ENCODE measurements around the gene KRTDAP. TPM values are rescaled to one million over a fixed set of nuclear protein-coding genes. Genes with fewer than 3 reads are reported as not detected.
"Not testable (repeated sequence)": the region's sequence is repeated elsewhere in the genome, so short reads cannot be mapped to it uniquely, and the experiment has no call there.

The KRTDAP gene
- total RNA-seq, 1 experiment from 2014 or later, result not detected

DNA sequence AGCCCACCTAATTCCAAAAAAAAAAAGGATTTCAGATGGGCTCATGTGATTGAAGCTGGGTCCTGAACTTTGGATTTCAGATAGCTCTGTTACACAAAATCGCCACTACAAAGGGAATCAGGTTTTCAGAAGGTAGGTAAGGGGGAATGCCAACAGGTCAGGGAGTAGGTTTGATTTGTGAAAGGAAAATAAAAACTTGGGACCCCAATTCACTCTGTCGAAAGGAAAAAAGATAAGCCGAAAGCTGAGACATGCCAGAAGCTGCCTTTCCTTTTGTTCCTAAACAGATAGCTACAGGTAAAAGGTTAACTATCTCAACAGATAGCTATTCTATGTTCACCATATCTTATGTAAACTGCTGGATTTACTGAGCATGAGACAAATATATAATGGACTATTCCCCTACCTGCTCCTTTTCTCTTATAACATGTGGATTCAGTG, 4.0 kb downstream of the KRTDAP start:
- no peak for DNase-seq (ENCODE audit: low read depth)

DNA sequence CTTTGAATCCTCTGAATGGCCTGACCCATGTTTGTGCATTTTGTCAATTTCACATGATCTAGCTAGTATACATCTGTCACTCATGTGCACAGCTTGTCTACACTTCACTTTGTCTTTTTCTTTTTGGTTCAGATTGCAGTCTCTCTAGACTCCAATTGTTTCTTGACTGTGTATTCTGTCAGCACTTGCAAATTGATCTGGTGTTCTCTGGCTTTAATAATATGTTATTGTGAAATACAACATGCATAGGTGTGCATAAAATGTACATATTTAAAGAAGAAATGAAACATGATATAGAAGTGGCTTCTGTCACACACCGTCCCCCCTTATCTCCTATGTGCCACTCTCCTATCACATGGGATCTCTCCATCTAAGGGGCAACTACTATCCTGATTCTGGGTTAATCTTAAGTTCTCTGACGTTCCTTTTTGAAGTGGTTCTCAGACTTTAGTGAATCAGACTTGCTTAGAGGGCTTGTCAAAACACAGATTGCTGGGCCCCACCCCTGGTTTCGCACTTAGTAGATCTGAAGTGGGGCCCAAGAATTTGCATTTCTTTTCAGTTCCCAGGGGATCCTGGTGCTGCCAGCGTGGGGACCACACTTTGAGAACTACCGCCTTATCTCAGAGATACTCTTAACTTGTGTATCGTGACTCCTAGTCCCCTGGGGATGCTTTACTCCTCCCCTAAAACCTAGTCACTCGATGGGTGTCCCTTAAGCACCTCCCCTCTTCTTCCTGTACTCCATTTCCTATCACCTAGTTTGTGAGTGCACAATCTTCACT, 5.8 kb downstream of the KRTDAP start:
- no peak for DNase-seq (ENCODE audit: low read depth)

DNA sequence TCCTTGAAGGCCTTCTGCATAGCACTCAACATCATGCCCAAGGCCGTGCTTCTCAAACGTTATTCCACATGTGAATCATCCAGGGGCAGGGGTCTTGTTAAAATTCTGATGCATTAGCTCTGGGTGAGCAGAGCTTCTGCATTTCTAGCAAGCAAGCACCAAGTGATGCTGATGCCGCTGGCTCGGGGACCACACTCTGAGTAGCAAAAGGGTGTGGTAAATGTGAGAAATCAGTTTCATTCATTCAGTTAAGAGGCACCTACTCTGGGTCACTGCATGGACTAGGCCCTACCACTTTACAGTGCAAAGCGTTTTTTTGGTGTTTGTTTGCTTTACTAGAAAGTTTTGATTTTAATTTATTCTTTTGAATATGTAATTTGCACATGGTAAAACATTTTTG, 7.2 kb downstream of the KRTDAP start:
- DNase-seq (ENCODE audit: low read depth), result no peak

DNA sequence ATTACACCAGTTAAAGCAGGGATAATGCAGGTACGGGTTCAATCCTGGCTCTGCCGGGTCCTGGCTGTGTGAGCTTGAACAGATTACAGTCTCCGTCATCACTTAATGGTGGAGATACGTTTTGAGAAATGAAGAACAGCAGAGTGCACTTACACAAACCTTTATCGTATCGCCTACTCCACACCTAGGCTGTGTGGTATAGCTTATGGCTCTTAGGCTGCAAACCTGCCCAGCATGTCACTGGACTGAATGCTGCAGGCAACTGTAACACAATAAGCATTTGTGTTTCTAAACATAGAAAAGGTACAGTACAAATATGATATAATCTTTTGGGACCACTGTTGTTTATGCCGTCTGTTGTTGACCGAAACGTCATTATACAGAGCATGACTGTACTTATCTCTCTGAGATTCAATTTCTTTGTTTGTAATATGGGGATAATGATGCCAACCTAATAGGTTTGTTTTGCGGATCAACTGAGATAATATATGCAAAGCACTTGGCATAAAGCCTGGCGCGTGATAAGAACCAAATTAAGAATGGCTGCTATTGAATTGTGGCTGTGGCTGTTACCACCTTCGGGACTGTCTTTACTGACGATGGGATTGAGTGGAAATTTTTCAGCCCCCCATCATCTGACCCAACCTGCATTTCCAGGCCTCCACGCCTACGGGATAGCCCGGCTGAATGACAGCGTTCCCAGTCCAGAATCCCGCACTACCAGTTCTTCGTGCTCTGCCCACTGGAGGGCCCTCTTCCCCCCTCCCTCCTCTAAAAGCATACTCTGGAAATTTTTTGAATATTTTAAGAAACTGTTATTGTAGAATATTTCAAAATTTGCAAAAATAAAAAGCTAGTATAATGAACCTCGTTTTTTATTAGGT, 11.2 kb downstream of the KRTDAP start:
- no peak for DNase-seq (ENCODE audit: low read depth)

DNA sequence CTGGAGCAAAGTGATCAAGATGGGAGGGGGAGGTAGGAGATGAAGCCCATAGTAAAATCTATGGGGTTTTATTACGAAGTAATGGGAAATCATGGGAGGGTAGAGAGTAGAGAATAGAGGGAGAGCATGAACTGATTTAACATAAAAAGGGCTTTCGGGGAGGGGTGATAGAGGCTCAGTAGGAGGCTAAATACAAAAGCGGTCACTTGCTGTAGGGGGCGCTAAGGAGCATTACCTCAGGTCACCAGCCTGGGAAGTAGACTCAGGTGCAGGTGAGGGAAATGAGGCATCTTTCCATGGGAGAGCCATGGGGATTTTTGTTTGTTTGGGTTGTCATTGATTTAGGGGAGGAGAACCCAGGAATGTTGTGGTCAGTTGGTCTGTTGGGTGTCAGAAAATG, 14.1 kb downstream of the KRTDAP start:
- DNase-seq (ENCODE audit: low read depth), result no peak

DNA sequence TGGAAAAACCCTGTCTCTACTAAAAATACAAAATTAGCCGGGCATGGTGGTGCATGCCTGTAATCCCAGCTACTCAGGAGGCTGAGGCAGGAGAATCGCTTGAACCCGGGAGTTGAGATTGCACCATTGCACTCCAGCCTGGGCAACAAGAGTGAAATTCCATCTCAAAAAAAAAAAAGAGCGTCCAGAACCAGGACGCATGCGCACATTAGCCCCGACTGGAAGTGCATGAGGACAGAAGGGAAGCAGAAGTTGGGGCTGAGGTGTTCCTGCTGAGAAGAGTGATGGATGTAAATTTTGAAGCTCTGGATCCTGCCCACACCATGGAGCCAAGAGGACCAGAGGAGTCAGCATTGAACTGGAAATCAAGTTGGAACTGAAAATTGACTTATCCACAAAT, 15.7 kb downstream of the KRTDAP start:
- DNase-seq (ENCODE audit: low read depth), result not testable (repeated sequence)

DNA sequence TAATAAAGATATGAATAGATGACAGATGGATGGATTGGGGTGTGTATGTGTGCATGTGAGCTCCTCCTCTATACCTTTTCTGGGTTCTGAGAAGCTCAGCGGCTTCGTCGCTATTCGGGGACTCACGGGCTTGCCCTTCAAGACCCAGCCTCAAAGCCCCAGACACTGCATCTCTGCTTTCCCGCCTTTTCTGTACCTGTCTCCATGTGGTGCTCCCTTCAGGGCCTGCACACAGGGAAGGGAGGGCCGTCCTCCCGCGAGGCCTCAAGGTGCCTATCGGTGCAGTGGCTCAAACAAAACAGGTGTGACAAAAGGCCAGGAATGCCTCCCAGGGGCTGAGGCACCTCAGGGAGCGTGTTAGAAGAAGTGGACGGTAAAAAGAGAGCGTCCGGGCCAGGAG, 16.2 kb downstream of the KRTDAP start:
- DNase-seq (ENCODE audit: low read depth), result no peak

DNA sequence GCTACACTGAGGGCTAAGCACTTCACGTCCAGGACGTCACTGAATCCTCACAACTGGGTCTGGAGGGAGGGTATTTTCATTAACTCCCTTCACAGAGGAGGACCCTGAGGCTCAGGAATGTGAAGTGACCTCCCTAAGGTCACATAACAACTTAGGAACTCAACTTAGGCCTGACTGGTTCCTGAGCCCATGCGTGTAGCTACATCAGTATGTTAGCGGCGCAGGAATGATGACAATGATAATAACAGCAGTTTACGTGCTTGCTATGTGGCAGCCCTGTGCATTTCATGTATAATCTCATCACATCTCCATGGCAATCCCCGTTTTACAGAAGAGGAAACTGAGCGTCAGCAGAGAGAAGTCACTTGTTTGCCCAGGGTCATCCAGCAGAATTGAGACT, 18.3 kb downstream of the KRTDAP start:
- no peak for DNase-seq (ENCODE audit: low read depth)

DNA sequence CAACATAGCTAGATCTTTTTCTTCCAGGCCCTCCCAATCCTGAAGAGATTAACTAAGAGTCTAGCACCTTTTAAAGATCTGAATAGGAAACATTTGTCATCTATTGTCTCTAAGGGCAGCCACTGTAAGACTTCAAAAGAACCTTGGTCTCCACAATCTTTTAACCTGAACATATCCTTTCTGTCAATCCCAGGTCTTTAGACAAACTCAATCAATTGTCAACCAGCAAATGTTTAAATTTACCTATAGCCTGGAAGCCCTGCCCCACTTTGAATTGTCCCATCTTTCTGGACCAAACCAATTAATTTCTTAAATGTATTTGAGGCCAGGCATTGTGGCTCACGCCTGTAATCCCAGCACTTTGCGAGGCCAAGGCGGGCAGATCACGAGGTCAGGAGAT, 19.2 kb downstream of the KRTDAP start:
- DNase-seq (ENCODE audit: low read depth), result not testable (repeated sequence)

DNA sequence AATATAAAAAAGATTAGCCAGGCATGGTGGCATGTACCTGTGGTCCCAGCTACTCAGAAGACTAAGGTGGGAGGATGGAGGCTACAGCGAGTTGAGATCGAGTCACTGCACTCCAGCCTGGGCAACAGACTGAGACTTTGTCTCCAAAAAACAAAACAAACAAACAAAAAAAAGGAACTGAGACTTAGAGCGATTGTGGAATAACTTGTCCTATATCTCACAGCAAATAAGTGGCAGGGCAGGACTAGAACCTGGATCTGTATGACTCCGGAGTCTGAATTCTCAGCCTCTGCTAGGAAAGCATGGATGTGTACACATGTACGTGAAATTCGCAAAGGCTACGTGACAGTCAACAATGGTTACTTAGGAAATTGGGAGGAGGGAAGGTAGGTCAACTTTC, 20.1 kb downstream of the KRTDAP start:
- no peak for DNase-seq (ENCODE audit: low read depth)

DNA sequence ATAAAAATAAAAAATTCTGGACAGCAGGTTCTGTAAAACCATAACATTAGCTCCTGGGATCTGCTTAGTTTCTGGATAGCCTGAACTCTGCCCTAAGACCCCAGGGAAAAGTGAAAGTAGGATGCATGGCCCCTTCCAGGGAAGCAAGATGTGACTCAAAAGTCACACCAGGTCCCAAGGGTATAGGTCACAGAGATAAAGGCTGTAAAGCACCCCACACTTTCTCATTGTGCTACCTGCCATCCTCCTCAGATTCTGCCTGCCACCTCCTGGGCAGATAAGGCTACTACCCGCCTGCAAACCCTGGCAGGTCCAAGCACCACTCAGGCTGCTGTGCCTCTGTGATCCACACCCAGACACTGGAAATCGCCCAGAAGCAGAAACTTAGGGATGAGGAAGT, 21.6 kb downstream of the KRTDAP start:
- DNase-seq (ENCODE audit: low read depth), result peak; percentile 9

DNA sequence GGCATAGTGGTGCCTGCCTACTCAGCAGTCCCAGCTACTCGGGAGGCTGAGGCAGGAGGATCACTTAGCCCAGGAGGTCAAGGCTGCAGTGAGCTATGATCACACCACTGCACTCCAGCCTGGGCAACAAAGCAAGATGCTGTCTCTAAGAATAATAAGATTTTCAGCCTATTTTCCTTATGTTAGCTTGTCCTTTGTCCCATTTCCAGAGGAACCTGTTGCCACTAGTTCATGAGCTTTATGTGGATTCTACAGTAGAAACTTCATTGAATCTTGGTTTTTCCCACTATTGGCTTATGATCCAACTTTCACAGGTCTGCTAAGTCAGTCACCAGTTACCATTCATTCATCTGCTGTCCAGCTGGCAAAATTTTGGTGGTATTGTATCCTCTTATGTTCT, 24.0 kb downstream of the KRTDAP start:
- no peak for DNase-seq (ENCODE audit: low read depth)

DNA sequence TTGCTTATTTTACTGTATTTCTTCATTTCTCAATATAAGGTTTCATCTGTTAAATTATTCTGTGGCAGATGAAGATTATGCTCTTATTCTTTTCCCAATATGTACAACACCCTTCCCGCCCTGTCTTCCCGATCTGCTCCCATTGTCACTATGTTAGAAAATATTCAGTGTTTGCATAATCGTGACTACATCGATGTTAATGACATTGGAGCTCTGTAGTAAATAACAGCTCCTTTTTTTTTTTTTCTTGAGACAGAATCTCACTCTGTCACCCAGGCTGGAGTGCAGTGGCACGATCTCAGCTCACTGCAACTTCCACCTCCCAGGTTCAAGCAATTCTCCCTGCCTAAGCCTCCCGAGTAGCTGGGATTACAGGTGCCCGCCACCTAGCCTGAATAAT, 27.3 kb downstream of the KRTDAP start:
- DNase-seq (ENCODE audit: low read depth), result not testable (repeated sequence)

DNA sequence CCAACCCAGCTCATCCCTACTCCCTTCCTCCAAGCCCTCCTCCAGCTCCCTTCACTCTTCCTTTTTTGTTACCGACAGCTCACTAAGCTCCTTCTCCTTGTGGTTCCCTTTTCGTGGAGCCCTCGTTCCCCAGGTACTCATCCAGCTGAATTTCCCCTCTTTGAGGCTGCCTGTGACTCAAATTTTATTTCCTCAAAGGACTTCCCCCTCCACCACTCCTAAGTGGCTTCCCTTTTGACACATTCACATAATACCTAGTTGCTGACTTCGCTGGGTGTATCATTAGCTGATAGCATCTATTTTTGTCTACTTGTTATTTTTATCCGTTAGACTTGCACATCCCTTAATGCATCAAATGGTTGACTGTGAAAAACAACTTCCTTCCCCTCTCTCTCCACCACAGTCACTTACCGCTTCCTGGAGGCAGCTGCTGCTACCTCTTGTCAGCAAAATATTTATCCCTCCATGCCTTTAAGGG, 27.7 kb downstream of the KRTDAP start:
- DNase-seq (ENCODE audit: low read depth), result peak; percentile 2

DNA sequence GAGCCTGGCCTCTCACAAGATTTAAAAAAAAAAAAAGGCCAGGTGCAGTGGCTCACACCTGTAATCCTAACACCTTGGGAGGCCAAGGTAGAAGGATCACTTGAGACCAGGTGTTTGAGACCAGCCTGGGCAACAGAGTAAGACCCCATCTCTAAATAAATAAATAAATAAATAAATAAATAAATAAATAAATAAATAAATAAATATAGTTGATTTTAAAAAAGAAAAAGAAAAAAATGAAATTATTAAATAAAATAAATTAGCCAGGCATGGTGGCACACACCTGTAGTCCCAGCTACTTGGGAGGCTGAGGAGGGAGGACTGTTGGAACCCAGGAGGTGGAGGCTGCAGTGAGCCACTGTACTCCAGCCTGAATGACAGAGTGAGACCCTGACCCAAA, 28.5 kb downstream of the KRTDAP start:
- not testable (repeated sequence) for DNase-seq (ENCODE audit: low read depth)

DNA sequence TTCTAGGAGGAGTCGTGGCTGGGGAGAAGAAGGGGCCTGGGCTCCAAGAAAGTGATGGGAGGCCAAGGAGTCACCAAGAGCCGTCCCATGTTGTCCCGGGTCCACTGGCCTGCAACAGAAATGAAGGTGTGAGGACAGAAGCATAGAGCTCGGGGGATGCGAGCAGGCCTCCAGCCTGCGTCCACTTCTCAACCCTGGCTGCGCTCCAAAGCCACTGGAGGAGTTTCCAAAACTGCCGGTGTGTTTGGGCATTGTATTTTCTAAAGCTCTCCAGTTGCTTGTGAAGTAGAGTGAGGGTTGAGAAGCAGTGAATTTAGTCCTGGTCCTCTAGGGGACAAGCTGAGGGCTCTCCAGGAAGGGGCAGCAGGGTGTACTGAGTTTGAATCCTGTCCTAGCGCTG, 29.2 kb downstream of the KRTDAP start:
- no peak for DNase-seq (ENCODE audit: low read depth)

DNA sequence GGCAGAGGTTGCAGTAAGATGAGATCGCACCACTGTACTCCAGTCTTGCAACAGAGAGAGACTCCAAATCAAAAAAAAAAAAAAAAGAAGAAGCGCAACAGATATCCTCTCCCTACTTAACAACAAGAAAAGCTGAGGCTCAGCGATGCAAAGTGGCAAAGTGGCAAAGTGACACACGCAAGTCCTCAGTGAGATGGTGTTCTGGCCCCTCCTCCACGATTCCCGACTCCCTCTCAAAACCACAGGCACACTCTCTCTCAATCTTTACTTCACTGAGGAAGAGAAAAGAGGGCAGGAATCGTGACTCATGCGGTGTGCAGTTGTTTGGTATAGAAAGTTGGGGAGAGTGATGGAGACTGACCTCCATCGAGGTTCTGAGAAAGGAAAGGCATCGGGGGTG, 29.7 kb downstream of the KRTDAP start:
- DNase-seq (ENCODE audit: low read depth), result no peak

DNA sequence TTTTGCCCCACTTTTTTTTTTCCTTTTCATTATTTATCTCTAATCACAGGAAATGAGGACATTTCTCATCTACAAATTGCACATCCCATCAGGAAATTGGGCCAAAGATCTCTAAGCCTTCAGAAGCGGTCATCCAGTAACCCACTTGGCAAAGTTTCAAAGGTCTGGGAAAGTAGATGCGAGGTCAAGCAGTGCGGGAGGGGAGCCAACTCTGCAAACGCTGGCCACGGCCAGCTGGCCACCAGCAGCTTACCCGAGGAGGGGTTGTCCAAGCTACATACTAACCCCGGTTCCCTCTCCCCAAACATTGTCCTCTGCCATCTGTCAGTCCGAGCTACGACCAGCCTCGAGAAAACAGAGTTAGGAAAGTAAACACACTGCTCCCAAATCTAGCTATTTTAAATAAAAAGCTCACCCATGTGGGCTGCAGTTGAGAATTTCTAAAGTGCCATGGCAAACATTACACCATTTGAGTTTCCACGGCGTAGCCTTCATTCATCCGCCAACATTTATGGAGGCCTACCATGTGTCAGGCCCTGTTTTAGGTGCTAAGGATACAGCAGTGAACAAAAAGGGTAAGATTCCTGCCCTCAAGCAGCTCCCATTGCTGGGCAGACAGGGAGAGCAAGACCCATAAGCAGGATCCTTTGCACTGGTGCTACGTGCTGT, 30.7 kb downstream of the KRTDAP start:
- peak; percentile 6 for DNase-seq (ENCODE audit: low read depth)

DNA sequence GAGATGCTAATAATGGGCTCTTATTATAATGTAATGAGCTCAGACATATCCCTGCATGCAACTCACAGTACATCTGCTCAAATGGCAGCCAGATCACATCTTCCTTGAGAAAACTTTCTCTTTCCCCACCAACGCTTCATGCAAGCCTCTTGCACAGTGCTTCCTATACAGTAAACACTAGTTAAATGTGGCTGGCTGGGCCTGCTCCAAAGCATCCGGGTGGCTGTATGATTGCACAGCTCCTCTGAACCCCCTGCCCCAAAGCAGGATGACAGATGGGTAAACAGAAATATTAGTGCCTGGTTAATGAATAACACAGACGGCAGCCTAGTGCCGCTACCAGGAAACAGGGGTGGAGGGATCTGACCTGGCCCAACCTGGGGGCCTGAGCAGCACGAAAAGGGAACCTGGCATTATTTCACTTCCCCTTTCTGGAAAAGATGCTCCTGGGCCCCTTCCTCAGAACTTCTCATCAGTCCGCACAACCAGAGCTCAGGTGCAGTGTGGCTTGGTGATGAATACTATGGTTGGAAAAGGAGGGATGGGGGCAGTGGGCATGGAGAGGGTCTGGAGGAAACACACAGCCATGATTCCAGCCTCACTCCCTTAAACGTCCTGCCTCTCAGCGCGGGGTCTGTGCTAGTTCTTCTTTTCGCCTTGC, 31.4 kb downstream of the KRTDAP start:
- DNase-seq (ENCODE audit: low read depth), result no peak

DNA sequence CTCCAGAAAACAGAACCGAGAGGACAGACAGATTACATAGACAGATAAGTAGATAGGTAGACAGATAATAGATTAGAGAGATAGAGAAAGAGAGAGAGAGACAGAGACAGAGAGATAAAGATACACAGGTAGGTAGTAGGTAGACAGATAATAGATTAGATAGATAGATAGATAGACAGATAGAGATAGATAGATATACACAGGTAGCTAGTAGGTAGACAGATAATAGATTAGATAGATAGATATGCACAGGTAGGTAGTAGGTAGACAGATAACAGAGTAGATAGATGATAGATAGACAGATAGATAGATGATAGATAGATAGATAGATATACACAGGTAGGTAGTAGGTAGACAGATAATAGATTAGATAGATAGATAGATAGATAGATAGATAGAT, 32.1 kb downstream of the KRTDAP start:
- DNase-seq (ENCODE audit: low read depth), result no peak

DNA sequence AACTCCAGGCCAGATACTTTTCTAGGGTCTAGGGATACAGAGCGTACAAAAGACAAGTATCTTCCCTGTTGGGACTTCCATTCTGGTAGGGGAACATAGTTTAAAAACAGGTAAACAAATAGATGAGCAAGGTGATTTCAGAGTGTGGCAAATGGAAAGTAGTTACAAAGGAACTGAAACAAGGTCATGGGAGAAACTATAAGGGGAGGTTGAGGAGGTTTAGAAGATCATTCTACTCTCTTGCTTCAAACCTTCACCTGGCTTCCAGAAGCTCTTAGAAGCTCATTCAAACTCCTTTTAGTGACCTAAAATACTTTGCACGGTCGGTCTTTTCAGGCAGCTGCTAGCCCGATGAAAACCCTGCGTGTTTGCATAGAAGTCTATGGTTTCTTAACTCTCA, 33.1 kb downstream of the KRTDAP start:
- no peak for DNase-seq (ENCODE audit: low read depth)

All from LHCN-M2 (cell line).